NCI-H2227 treated with DMSO at 0.1 percent for 48 hours (cell line): ENCODE measurements around the gene RFTN1.

ENCODE experiments used
- DNase-seq: peaks from one replicate; lab custom pipeline; 2025; lab: John Stamatoyannopoulos, UW

RFTN1 gene

DNA sequence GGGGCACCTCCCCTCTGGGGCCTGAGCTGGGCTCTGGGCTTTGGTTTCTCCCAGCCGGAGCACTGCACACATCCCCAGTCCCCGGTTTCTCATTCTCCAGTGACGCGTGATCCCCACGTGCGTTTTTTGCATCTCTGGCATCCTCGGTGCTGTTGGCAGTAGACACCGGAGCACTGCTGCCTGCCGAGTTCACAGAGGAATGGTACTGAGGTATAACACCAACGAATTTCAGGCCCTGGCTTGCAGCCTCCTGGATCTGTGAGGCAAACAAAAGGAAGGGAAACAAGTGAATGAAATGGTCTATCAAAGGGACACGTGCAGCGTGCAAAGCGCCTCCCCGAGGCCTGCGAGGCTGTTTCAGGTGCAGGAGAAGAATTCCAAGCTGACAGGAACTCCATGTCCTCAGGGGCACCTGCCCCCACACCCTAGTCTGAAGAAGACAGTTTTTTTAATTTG is 135.6 kb downstream of the RFTN1 start:
- no peak for DNase-seq

- DNase-seq: no peak
Measured at GRCh38 chr3:16377196-16377595, 136.3 kb downstream of the RFTN1 start.

- DNase-seq: no peak
Measured at GRCh38 chr3:16375891-16376290, 137.6 kb downstream of the RFTN1 start.

DNA sequence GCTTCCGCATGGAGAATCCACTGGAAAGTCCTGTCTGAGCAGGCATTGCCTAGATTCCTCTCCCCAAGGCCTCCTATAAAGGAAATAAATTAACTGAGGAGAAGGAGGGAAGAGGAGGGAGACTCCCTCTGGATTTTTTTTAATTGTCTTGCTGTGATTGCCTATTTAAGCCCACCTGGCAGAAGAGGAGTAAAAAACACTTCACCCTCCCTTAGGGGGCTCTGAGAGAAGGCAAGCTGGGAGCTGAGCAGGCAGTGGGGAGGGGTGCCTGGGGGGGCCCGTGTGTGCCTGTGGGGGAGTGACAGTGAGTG is 138.6 kb downstream of the RFTN1 start:
- DNase-seq: no peak

- DNase-seq: no peak
Measured at GRCh38 chr3:16374047-16374934, 139.2 kb downstream of the RFTN1 start.

- no peak for DNase-seq
Measured at GRCh38 chr3:16373341-16373946, 140.1 kb downstream of the RFTN1 start.

- DNase-seq: no peak
Measured at GRCh38 chr3:16372362-16373292, 140.9 kb downstream of the RFTN1 start.

DNA sequence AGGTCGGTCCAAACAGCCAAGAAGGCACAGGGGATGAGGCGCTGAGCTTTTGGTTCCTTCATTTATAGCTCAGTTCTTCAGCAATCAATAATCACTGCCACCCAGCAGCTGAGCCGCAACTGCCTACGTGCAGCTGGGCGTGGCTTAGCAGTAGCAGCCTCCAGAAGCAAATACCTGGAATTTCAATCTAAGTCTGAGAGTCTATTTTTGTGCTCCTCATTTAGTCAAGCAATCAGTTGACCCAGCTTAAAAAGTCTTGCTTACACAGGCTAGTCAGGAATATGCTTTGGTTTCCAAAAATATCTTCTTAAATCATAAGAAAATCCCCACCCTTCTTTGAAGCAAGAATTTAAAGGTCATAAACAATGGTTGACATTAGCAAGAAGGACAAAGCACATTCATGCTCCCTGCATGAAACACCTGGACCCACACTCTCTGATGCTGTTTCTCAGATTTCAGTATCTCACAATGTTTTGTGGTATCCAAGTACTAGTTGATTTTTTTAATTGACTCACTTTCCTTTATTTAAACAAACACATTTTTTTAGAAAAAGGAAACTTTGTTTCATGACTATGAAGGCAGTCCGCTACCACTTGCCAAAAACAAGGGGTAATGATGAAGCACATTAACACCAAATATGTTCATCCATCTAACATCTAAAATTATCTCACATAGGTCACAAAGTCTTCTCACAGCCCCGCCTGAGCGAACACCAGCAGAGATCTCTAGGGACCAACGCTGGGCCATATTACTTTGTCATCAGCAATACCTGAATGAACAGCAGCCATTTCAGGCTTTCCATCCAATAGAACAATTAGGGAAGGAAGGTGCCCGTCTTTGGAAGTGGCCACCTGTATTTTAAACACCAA is 142.4 kb downstream of the RFTN1 start:
- DNase-seq: no peak

GRCh38 chr3:16370503-16370871 is 143.0 kb downstream of the RFTN1 start:
- no peak for DNase-seq

- DNase-seq: no peak
Measured at GRCh38 chr3:16369885-16370284, 143.6 kb downstream of the RFTN1 start.

DNA sequence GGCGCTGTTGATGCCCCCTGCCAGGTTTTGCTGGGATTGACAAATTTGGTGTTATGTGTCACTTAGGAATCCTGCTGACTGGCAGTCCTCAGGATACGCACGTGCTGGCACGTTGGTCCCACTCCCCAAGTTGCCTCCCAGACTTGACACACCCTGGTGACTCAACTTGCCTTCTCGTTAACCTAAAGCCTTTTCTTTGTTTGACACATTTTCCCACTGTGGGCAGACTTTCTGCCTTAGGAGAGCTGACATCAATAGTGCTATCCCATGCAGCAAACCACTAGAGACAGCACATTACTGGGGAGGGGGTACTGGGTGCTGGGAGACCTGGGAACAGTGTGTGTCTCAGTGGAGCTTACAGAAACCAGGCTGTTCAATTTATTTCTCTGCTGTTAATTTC is 144.2 kb downstream of the RFTN1 start:
- DNase-seq: no peak

DNA sequence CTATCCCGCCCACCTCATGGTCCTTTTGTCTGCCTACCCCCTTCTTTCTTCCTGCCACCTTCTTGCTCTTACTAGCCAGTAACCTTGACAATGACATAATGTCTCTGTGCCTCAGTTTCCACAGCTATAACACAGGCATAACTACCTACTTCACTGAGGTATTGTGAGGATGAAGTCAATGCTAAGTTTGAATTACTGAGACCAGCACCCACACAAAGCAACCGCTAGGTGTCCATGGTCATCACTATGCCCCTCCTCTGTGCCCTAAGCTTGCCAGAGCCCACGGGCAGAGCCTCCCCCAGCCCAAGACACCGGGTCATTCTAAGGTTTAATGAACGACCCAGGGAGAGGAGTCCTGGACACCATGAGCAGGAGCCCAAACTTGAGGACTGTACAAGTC is 146.9 kb downstream of the RFTN1 start:
- DNase-seq: no peak

DNA sequence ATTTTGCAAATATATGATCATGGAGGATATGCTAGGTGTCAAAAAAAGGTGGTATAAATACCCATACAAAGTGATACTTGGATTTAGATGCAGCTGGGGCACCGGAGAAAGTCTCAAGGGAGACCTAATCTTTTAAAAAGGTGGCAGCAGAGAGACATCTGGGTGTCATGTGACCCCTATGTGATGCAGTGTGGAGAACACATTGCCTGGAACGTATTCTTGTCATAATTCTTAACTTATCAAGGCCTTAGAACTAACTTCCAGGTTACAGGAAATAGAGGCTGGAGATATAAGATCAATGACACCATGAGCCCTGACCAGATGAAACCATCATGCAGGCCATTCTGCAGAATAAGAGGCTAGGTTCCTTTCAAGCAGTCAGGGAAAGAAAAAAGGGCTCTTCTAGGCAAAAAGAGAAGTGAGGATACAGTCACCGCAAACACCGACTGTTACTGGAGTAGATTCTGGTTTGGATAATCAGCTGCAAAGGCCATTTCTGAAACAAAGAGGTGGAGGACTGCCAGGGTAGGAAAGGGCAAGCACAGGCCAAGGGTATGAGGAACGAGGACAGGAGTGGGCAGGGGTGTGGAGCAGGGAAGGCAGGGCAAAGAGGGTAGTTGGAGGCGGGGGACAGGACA is 147.9 kb downstream of the RFTN1 start:
- no peak for DNase-seq

GRCh38 chr3:16364963-16365362 is 148.5 kb downstream of the RFTN1 start:
- no peak for DNase-seq

DNA sequence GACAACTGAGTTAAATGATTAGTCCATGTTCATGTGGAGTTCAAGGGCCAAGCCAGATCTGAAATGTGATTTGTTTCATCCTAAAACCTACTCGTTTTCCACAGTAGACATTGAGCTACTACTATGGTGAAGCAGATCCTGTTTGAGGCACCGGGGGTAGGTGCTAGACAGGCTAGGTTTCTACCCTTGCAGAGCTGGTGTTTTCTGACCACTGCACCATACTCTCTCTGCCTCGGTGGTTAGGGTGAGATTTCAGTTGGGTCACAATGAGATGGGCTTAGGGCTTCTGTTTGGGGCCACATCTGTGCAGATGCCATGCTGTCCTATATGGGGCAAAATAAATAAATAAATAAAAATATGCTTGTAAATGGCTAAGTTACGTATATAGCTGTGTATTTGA is 149.2 kb downstream of the RFTN1 start:
- DNase-seq: no peak

DNA sequence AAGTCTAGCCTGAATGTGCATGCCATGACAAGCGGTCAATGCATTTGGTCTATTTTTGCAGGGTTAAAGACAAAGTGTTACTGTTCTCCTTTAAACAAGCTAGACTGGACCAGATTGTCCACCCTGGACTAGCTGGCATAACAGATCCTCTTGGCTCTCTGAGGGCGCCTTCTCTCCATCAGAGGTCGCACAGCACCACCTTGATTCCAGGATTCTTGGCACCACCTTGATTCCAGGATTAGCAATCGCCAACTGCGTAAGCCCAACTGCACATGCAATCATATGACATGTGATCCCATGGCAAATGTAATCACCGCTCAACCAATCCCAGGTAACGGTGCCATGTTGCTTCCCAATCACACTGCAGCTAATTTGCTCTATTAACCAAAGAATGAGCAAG is 149.9 kb downstream of the RFTN1 start:
- DNase-seq: no peak

- DNase-seq: no peak
Measured at GRCh38 chr3:16362770-16363169, 150.7 kb downstream of the RFTN1 start.

DNA sequence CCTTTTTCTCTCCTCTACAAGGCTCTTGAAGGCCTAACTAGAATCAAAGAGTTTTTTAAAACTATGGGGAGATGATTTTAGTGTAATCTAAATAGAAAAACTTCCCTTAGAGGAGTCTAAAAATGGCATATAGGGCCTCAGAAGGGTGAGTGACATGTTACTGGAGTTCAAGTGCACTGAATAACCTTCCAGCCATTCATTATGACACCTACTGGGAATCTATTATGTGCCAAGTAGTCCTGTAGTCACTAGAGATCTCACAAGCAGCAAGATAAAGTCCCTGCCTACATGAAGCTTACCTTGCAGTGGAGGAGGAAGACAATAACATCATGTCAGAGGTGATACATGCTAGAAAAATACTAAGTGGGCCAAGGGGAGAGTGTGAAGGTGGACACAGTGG is 152.4 kb downstream of the RFTN1 start:
- DNase-seq: no peak

GRCh38 chr3:16359331-16359730 is 154.2 kb downstream of the RFTN1 start:
- DNase-seq: no peak

- DNase-seq: no peak
Measured at GRCh38 chr3:16358336-16358735, 155.2 kb downstream of the RFTN1 start.
